ENCODE data around the gene FNDC3B. TPM values are rescaled to one million over a fixed set of nuclear protein-coding genes. Genes with fewer than 3 reads are reported as not detected.

The FNDC3B gene
- total RNA-seq, 4 donors from 2014 or later = 131 to 179 (median 170) TPM

DNA sequence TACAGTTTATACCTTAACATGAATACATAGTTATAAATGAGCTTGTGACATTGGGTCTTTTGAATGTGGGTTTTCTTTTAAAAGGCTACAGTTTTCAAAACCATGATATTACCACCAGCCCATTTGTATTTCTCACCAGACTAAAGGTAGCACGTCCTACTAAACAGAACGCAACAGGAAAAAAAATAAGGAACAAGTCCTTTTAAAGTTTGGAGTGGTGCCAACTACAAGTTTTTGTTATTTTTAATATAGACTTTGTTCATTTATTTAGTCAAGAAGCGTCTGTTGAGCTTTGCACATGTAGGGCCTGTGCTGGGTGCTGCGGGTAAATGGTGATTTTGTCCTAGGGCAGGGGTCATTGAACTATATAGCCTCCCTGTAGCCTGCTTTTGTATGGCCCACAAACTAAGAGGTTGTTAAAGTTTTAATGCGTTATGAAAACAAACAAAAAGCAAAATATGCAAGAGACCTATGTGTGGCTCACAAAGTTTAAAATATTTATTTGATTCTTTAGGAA is 244.5 kb downstream of the FNDC3B start:
- TF ChIP-seq, protein P1, sequence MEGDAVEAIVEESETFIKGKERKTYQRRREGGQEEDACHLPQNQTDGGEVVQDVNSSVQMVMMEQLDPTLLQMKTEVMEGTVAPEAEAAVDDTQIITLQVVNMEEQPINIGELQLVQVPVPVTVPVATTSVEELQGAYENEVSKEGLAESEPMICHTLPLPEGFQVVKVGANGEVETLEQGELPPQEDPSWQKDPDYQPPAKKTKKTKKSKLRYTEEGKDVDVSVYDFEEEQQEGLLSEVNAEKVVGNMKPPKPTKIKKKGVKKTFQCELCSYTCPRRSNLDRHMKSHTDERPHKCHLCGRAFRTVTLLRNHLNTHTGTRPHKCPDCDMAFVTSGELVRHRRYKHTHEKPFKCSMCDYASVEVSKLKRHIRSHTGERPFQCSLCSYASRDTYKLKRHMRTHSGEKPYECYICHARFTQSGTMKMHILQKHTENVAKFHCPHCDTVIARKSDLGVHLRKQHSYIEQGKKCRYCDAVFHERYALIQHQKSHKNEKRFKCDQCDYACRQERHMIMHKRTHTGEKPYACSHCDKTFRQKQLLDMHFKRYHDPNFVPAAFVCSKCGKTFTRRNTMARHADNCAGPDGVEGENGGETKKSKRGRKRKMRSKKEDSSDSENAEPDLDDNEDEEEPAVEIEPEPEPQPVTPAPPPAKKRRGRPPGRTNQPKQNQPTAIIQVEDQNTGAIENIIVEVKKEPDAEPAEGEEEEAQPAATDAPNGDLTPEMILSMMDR (IDR thresholded peaks at IDR 0.05; ENCODE audit: low read depth) = no peak

DNA sequence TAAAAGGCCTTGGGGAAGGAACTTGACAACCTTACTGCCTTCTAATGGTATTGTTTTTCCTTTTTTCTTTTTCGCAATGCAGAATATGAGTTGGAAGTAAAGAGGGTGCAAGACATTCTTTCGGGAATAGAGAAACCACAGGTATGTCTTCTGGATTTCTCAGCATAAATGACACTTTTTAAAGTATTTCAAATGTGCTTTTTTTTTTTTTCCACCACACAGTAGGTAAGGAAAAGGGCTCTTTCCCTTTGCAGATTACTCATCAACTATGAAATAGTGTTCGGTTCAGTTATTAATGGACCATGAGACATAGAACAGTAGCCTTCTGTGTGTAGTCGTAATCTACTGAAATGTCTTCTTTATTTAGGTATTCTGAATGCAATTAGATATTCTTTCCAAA is 246.5 kb downstream of the FNDC3B start:
- TF ChIP-seq, protein P1 (IDR thresholded peaks at IDR 0.05; ENCODE audit: low read depth) = no peak

DNA sequence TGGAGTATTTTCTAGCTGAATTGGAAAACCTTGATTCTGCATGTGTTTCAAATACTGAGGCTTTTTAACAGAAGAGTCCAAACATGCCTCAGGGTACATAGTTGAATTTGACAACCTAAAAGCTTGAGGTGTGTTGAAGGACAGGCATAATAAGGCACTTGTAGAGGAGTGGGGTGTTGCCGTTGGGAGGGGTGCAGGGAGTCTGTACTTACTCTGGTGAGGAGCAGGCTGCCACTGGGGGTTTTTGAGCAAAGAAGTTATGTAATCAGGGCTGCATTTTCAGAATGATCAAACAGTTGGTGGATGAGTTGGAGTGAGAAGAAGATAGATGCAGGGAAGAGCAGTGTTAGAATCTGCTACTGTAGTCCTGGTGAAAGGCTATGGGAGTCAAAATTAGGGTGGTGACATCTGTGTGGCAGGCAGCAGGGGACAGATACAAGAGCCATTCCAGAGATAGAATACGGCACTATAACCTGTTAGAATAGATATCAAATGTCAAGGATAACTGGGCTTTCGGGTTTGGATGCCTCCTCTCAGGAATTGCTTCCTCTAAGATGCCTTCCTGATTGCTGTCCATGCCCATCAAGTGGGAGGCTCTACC is 247.3 kb downstream of the FNDC3B start:
- TF ChIP-seq, protein P1 (IDR thresholded peaks at IDR 0.05; ENCODE audit: low read depth) = no peak

DNA sequence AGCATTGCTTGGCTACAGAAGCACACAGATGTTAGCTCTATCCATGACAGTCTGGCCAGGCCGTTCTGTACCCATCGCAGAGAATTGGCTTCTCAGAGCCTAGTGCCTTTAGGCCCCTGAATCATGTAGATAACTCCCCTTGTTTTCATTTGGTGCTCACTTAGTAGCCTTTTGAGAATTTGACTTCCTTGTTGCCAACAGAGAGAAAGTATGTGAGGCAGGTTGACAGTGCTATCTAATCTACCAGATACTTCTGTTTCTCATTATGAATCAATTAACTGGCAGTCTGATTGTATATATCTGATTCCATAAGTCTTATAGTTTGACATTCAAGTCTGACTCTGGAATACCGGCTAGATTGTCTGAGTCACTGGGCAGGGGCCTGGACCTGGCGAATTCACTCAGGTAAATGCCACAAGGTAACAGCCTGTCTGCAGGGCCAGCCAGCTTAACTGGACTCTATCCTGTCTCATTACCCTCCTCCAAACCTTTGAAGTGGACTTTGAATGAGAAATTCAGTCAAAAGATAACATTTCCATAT is 248.6 kb downstream of the FNDC3B start:
- TF ChIP-seq, protein P1 (IDR thresholded peaks at IDR 0.05; ENCODE audit: low read depth) = no peak

DNA sequence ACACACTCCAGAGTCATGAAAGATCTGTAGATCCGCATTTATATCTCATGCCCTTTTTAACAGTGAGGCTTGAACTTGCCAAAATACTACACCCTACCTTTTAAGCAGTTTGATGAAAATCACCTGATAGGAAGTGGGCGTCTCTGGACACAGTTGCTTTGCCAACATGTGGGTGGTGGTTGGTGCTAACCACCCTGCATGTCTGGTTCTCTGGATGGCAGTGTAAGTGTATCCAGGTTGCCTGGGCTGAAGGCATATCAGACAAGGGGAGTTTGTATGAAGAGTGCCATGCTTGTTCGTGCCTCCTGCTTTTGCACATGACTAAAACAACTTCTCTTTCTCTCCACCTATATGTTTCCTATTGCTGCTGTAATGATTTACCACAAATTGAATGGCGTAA is 249.3 kb downstream of the FNDC3B start:
- TF ChIP-seq, protein P1 (IDR thresholded peaks at IDR 0.05; ENCODE audit: low read depth) = no peak

DNA sequence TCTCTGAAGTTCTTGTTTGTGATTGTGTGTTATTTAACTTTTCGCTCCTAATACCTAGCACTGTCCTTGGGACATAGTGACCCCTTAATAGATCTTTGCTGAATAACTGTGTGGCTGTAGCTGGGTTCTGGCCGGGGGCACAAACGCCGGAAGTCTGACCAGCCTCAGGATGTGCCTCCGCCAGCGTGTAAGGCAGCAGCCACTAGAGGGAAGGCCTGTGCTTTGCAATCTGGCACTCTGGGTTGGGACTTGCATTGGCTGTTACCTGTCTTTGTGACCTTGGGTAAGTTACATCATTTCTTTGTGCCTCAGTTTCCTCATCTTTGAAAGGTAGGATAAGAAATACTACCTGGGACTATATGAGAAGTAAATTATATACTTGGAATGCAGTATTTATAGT is 250.2 kb downstream of the FNDC3B start:
- TF ChIP-seq, protein P1 (IDR thresholded peaks at IDR 0.05; ENCODE audit: low read depth) = no peak

DNA sequence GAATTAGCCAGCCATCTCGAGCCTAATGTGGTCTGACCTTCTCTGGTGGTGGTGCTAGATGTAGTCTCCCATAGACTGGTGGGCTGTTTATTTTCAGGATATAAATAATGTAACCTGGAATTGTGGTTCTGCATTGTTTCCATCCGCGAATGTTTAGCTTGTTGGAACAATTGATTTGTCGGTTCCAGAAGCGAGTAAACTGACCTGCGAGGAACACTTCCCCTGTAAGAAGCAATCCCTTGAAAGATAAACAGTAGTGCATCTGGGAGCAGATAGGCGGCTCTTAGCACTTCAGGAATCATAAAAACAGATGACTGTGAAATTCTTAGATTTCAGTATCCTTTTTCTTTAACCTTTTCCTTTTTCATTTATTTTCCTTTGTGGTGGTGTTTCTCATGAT is 251.1 kb downstream of the FNDC3B start:
- TF ChIP-seq, protein P1 (IDR thresholded peaks at IDR 0.05; ENCODE audit: low read depth) = no peak
